C4-2B (cell line): ENCODE data around the gene ZNF431.
"Not testable (repeated sequence)": the region's sequence is repeated elsewhere in the genome, so short reads cannot be mapped to it uniquely, and the experiment has no call there.

Experiments used
- H3K27ac ChIP-seq: fragments of 450-650 bp; 2 replicates; pipeline ENCODE4 v1.5.1; 2017
- CTCF ChIP-seq: fragments of 450-650 bp; conservative IDR thresholded peaks from 2 replicates; pipeline ENCODE4 v1.5.1; 2017; ENCODE audit warnings: mild to moderate bottlenecking
- ZFX ChIP-seq: fragments of 450-650 bp; IDR thresholded peaks from 2 replicates; pipeline ENCODE4 v1.6.1; 2017

Gene ZNF431

GRCh38 chr19:21130097-21130775 is 11.6 kb upstream of the ZNF431 start:
- no peak for TF ChIP-seq CTCF
- no peak for TF ChIP-seq ZFX
- H3K27ac ChIP-seq = no peak overlapping the region

GRCh38 chr19:21133633-21134032 is 8.2 kb upstream of the ZNF431 start:
- TF ChIP-seq CTCF (no peak), ZFX (no peak)
- no peak overlapping the region for H3K27ac ChIP-seq

- TF ChIP-seq CTCF (no peak), ZFX (no peak)
- no peak overlapping the region for H3K27ac ChIP-seq
Measured at GRCh38 chr19:21134934-21135366, 6.9 kb upstream of the ZNF431 start.

GRCh38 chr19:21135433-21135832 is 6.4 kb upstream of the ZNF431 start:
- no peak overlapping the region for H3K27ac ChIP-seq
- TF ChIP-seq CTCF (no peak), ZFX (no peak)

- no peak overlapping the region for H3K27ac ChIP-seq
- no peak for TF ChIP-seq CTCF
- no peak for TF ChIP-seq ZFX
Measured at GRCh38 chr19:21138130-21138529, 3.7 kb upstream of the ZNF431 start.

GRCh38 chr19:21141006-21141405 is 834 bp upstream of the ZNF431 start:
- H3K27ac ChIP-seq = not testable (repeated sequence)

- H3K27ac ChIP-seq = no peak overlapping the region
- no peak for TF ChIP-seq CTCF
- no peak for TF ChIP-seq ZFX
Measured at GRCh38 chr19:21143428-21143827, 1.6 kb downstream of the ZNF431 start.

GRCh38 chr19:21143854-21144253 is 2.0 kb downstream of the ZNF431 start:
- H3K27ac ChIP-seq = no peak overlapping the region
- TF ChIP-seq ZFX (no peak), CTCF (no peak)
